Measurements from ENCODE around the gene GTF3C1. TPM values are rescaled to one million over a fixed set of nuclear protein-coding genes. Genes with fewer than 3 reads are reported as not detected.

GTF3C1 gene
- total RNA-seq, 1 experiment from 2014 or later, result 38.1 TPM

DNA sequence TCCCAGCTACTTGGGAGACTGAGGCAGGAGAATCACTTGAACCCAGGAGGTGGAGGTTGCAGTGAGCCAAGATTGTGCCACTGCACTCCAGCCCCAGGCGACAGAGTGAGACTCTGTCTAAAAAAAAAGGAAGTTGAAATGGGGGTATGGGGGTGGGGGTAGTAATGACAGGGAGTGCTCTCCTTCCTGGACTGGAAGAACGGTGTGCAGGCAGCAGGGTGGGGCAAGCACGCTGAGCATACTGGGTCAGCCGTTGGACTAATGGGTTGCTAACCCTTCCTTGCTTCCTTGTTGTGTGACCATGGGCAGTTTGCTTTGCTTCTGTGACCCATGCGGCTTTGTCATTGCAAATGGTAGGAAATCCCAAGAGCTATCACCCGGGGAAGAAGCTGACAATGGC, 16.7 kb upstream of the GTF3C1 start:
- Mint-ChIP-seq H3K4me1 (ENCODE audit: insufficient read depth, unreplicated experiment) (no peaks in the 10 kb centered on the region), H3K36me3 (ENCODE audit: insufficient read depth, unreplicated experiment) (peaks cover 11% of the 10 kb centered on the region), H3K27me3 (ENCODE audit: insufficient read depth, unreplicated experiment) (no peaks in the 10 kb centered on the region), H3K27ac (ENCODE audit: low read depth, unreplicated experiment) (no peak overlapping the region), H3K4me3 (ENCODE audit: unreplicated experiment) (no peak overlapping the region), H3K9me3 (ENCODE audit: unreplicated experiment) (no peaks in the 10 kb centered on the region)
- no TSS peak for BruUV-seq (replicated peaks)
- ChIA-PET CTCF (interaction anchor here (0.8 kb wide), 1 partner anchor 149 kb away, joined by 4 read pairs; no protein-coding TSS in a partner anchor), POLR2A (interaction anchor here (1.0 kb wide), 1 partner anchor 16 kb away, joined by 3 read pairs; the partner anchor contains the start of genes GTF3C1 and KATNIP)
- no peak for TF ChIP-seq CTCF (IDR thresholded peaks at IDR 0.05; ENCODE audit: unreplicated experiment)
- DNase-seq (ENCODE audit: unreplicated experiment), result no peak
- intact Hi-C loops (cut with micrococcal nuclease), result no loop called here

DNA sequence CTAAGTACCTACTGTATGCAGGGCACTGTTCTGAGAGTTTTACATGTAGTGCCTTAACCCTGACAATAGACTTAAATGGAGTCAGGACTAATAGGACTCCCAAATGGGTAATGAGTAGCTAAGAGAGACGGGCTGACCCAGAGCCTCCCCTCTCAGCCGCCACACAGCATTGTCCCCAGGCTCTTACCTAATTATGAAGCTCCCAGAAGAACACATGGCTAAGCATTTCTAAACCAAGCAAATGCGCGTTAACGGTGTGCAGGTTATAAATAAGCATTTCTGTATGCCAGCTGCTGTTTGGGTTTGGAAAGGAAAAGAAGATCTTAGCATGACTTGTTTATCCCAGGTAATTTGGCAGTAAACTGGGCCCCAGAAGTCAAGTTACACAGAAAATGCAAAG, 14.5 kb upstream of the GTF3C1 start:
- CTCF ChIA-PET, result no interaction called here
- Mint-ChIP-seq H3K27ac (ENCODE audit: low read depth, unreplicated experiment) (no peak overlapping the region), H3K9me3 (ENCODE audit: unreplicated experiment) (no peaks in the 10 kb centered on the region), H3K4me3 (ENCODE audit: unreplicated experiment) (no peak overlapping the region), H3K27me3 (ENCODE audit: insufficient read depth, unreplicated experiment) (no peaks in the 10 kb centered on the region), H3K36me3 (ENCODE audit: insufficient read depth, unreplicated experiment) (peaks cover 11% of the 10 kb centered on the region), H3K4me1 (ENCODE audit: insufficient read depth, unreplicated experiment) (no peaks in the 10 kb centered on the region)
- TF ChIP-seq CTCF (IDR thresholded peaks at IDR 0.05; ENCODE audit: unreplicated experiment), result no peak
- no TSS peak for BruUV-seq (replicated peaks)
- intact Hi-C loops (cut with micrococcal nuclease), result no loop called here
- no peak for DNase-seq (ENCODE audit: unreplicated experiment)
- POLR2A ChIA-PET, result interaction anchor here (0.8 kb wide), 1 partner anchor 30 kb away, joined by 3 read pairs; no protein-coding TSS in a partner anchor

DNA sequence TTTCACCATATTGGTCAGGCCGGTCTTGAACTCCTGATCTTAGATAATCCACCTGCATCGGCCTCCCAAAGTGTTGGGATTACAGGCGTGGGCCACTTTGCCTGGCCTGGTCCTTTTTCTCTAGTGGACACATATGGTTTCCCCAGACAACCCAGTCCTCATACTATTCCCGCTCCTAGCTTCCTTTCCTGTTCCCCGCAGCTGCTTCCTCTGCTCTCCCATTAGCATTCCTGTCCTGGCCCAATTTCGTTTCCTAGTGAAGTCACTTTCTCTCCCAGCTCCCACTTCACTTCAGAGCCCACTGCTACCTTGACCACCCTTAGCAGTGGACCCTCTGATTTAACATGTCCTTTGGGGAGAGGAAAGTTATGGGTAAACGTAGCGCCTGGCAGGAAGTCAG, 11.5 kb upstream of the GTF3C1 start:
- DNase-seq (ENCODE audit: unreplicated experiment), result no peak
- intact Hi-C loops (cut with micrococcal nuclease), result no loop called here
- H3K27me3 Mint-ChIP-seq (ENCODE audit: insufficient read depth, unreplicated experiment), result no peaks in the 10 kb centered on the region
- H3K4me3 Mint-ChIP-seq (ENCODE audit: unreplicated experiment), result no peak overlapping the region
- BruUV-seq (replicated peaks), result no TSS peak
- H3K4me1 Mint-ChIP-seq (ENCODE audit: insufficient read depth, unreplicated experiment), result no peaks in the 10 kb centered on the region
- H3K9me3 Mint-ChIP-seq (ENCODE audit: unreplicated experiment), result no peaks in the 10 kb centered on the region
- no peak for TF ChIP-seq CTCF (IDR thresholded peaks at IDR 0.05; ENCODE audit: unreplicated experiment)
- H3K36me3 Mint-ChIP-seq (ENCODE audit: insufficient read depth, unreplicated experiment), result peaks cover 22% of the 10 kb centered on the region
- no peak overlapping the region for H3K27ac Mint-ChIP-seq (ENCODE audit: low read depth, unreplicated experiment)
- ChIA-PET CTCF (no interaction called here), POLR2A (interaction anchor here (0.6 to 1.3 kb wide), 2 partner anchors 11 to 1609 kb away, joined by 3 to 4 read pairs; partner anchors contain the start of genes GTF3C1 and KATNIP)

GRCh38 chr16:27558932-27559331, 9.2 kb upstream of the GTF3C1 start:
- intact Hi-C loops (cut with micrococcal nuclease), result no loop called here
- Mint-ChIP-seq H3K27ac (ENCODE audit: low read depth, unreplicated experiment) (no peak overlapping the region), H3K27me3 (ENCODE audit: insufficient read depth, unreplicated experiment) (no peaks in the 10 kb centered on the region), H3K9me3 (ENCODE audit: unreplicated experiment) (no peaks in the 10 kb centered on the region), H3K4me3 (ENCODE audit: unreplicated experiment) (no peak overlapping the region), H3K36me3 (ENCODE audit: insufficient read depth, unreplicated experiment) (peaks cover 11% of the 10 kb centered on the region), H3K4me1 (ENCODE audit: insufficient read depth, unreplicated experiment) (no peaks in the 10 kb centered on the region)
- TF ChIP-seq CTCF (IDR thresholded peaks at IDR 0.05; ENCODE audit: unreplicated experiment), result no peak
- POLR2A ChIA-PET, result interaction anchor here (0.8 to 1.0 kb wide), 2 partner anchors 9 to 12 kb away, joined by 4 to 5 read pairs; partner anchors contain the start of genes GTF3C1 and KATNIP
- no peak for DNase-seq (ENCODE audit: unreplicated experiment)
- no TSS peak for BruUV-seq (replicated peaks)
- CTCF ChIA-PET, result no interaction called here

Data from MCF 10A (cell line).